ENCODE results near the gene LRRK1. TPM values are rescaled to one million over a fixed set of nuclear protein-coding genes. Genes with fewer than 3 reads are reported as not detected.

LRRK1 gene
- polyA plus RNA-seq, 1 donor (not counting 4 experiments of a cell fraction or from before 2014, with no cell fraction given): 6.2 TPM

DNA sequence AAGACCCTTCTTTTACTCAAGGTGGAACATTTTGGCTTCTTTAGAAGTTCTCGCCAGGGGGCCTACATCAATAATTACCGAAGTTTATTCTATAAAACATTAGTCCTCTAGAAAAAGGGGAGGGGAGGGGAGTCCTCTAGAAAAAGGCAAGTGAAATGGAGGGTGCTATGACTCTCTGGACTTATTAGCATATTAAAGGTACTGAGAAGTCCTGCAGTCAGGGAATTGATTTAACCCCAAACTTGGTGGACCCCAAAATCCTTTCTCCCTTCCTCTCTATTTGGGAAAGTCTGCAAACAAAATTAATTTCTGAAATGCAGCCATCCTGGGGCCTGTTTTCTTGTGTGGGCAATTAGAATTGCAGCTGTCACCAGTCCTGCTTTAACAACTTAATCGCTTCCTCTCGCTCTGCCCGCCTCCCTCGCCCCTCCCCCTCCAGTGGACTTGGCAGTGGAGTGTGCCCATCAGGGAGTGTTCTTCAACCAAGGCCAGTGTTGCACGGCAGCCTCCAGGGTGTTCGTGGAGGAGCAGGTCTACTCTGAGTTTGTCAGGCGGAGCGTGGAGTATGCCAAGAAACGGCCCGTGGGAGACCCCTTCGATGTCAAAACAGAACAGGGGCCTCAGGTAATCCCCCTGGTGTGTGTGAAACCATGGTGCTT is 18.9 kb upstream of the LRRK1 start:
- H3K4me3 ChIP-seq (ENCODE audit: control insufficient read depth in 2 of 3, extremely low read depth in 1 of 3, insufficient read depth in 2 of 3, low read depth in 1 of 3, low read length in 3 of 3): no peak overlapping the region
- no peaks in the 10 kb centered on the region for H4K20me1 ChIP-seq (ENCODE audit: control insufficient read depth, extremely low read depth, insufficient read depth, low read length)
- no peak overlapping the region for H3K4me2 ChIP-seq (ENCODE audit: control insufficient read depth, extremely low read depth, insufficient read depth, low read depth, low read length)
- H2AFZ ChIP-seq (ENCODE audit: control insufficient read depth, low read length): no peak overlapping the region
- peaks cover 16% of the 10 kb centered on the region for H3K4me1 ChIP-seq (ENCODE audit: control insufficient read depth, extremely low read depth, insufficient read depth, low read length)
- dilution Hi-C loops (cut with MboI; ENCODE audit: extremely low pct_ligation_motif_present, low sequenced_read_pairs): no loop called here
- TF ChIP-seq CTCF (optimal IDR thresholded peaks at IDR 0.05 in 1 of 3, IDR thresholded peaks at IDR 0.05 in 1 of 3, conservative IDR thresholded peaks at IDR 0.05 in 1 of 3; ENCODE audit: extremely low read depth in 1 of 3, insufficient read depth in 2 of 3, low read length in 3 of 3): no peak
- TF ChIP-seq EZH2 (IDR thresholded peaks at IDR 0.05; ENCODE audit: low read length): no peak
- no peaks in the 10 kb centered on the region for H3K79me2 ChIP-seq (ENCODE audit: control insufficient read depth, insufficient read depth, low read length)
- H3K36me3 ChIP-seq (ENCODE audit: control insufficient read depth in 2 of 2, extremely low read depth in 1 of 2, insufficient read depth in 2 of 2, low read length in 2 of 2): peaks cover 22 to 28% of the 10 kb centered on the region in 2 experiments
- no peak for DNase-seq (ENCODE audit: low read depth, low spot score)
- no peaks in the 10 kb centered on the region for H3K9me3 ChIP-seq (ENCODE audit: control insufficient read depth, low read depth, low read length)
- H3K27ac ChIP-seq (ENCODE audit: control insufficient read depth, insufficient read depth, low read length): no peak overlapping the region
- no peaks in the 10 kb centered on the region for H3K27me3 ChIP-seq (ENCODE audit: control insufficient read depth, extremely low read depth, insufficient read depth, low read length)
- no peaks in the 10 kb centered on the region for H3K9me1 ChIP-seq (ENCODE audit: control insufficient read depth, extremely low read depth, insufficient read depth, low read length)
- H3K9ac ChIP-seq (ENCODE audit: control insufficient read depth, extremely low read depth, insufficient read depth, low read length): no peak overlapping the region
- FAIRE-seq: no peak

GRCh38 chr15:100900795-100901169 is 18.4 kb upstream of the LRRK1 start:
- H3K9me1 ChIP-seq (ENCODE audit: control insufficient read depth, extremely low read depth, insufficient read depth, low read length): no peaks in the 10 kb centered on the region
- no peaks in the 10 kb centered on the region for H4K20me1 ChIP-seq (ENCODE audit: control insufficient read depth, extremely low read depth, insufficient read depth, low read length)
- no peak overlapping the region for H3K9ac ChIP-seq (ENCODE audit: control insufficient read depth, extremely low read depth, insufficient read depth, low read length)
- dilution Hi-C loops (cut with MboI; ENCODE audit: extremely low pct_ligation_motif_present, low sequenced_read_pairs): no loop called here
- TF ChIP-seq EZH2 (IDR thresholded peaks at IDR 0.05; ENCODE audit: low read length): no peak
- TF ChIP-seq CTCF (optimal IDR thresholded peaks at IDR 0.05 in 1 of 3, IDR thresholded peaks at IDR 0.05 in 1 of 3, conservative IDR thresholded peaks at IDR 0.05 in 1 of 3; ENCODE audit: extremely low read depth in 1 of 3, insufficient read depth in 2 of 3, low read length in 3 of 3): no peak
- H3K4me1 ChIP-seq (ENCODE audit: control insufficient read depth, extremely low read depth, insufficient read depth, low read length): peaks cover 16% of the 10 kb centered on the region
- no peak overlapping the region for H3K4me3 ChIP-seq (ENCODE audit: control insufficient read depth in 2 of 3, extremely low read depth in 1 of 3, insufficient read depth in 2 of 3, low read depth in 1 of 3, low read length in 3 of 3)
- DNase-seq (ENCODE audit: low read depth, low spot score): no peak
- peaks cover 18 to 33% of the 10 kb centered on the region in 2 experiments for H3K36me3 ChIP-seq (ENCODE audit: control insufficient read depth in 2 of 2, extremely low read depth in 1 of 2, insufficient read depth in 2 of 2, low read length in 2 of 2)
- no peak for FAIRE-seq
- H3K79me2 ChIP-seq (ENCODE audit: control insufficient read depth, insufficient read depth, low read length): no peaks in the 10 kb centered on the region
- H3K27me3 ChIP-seq (ENCODE audit: control insufficient read depth, extremely low read depth, insufficient read depth, low read length): no peaks in the 10 kb centered on the region
- H3K4me2 ChIP-seq (ENCODE audit: control insufficient read depth, extremely low read depth, insufficient read depth, low read depth, low read length): no peak overlapping the region
- no peak overlapping the region for H2AFZ ChIP-seq (ENCODE audit: control insufficient read depth, low read length)
- H3K9me3 ChIP-seq (ENCODE audit: control insufficient read depth, low read depth, low read length): no peaks in the 10 kb centered on the region
- no peak overlapping the region for H3K27ac ChIP-seq (ENCODE audit: control insufficient read depth, insufficient read depth, low read length)
